Measurements from ENCODE around the gene ATP11A.

DNA sequence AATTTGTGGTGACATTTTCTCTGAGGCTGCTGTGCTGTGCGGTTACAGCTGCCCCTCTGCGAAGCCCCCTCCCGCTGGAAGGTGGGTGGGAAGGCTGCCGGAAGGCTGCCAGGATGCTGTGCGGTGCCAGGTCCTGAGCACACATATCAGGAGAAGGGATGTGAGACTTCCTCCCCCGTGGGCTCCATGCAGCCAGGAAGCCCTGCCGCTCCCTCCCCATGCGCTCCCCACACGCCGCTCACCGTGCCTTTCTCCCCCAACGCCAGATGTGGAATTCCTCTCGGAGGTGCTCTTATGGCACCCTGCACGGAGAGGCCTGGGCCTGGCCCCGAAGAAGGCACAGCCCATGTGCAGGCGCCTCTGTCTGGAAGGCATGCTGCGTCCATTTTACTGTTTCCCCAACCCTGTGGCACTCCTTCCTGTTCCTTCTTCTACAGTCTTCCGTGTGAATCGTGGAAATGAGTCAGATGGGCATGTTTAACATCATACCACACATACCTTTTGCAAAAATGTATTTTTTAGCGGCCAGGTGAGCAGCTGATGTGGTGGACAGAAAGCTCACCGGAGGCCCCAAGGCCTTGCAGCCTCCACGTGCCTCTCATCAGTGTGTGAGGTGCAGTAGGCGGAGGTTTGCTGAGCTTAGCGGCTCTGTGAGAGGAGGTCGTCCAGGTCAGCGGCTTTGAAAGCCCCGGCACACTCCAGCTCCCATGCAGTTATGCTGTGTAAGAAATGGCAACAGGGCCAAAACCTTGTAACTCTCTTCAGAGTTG, 88.0 kb downstream of the ATP11A start:
- TF ChIP-seq POLR2A (IDR thresholded peaks at IDR 0.05) (no peak), POLR2AphosphoS5 (IDR thresholded peaks at IDR 0.05) (no peak)
- TF ChIP-seq, protein P1, sequence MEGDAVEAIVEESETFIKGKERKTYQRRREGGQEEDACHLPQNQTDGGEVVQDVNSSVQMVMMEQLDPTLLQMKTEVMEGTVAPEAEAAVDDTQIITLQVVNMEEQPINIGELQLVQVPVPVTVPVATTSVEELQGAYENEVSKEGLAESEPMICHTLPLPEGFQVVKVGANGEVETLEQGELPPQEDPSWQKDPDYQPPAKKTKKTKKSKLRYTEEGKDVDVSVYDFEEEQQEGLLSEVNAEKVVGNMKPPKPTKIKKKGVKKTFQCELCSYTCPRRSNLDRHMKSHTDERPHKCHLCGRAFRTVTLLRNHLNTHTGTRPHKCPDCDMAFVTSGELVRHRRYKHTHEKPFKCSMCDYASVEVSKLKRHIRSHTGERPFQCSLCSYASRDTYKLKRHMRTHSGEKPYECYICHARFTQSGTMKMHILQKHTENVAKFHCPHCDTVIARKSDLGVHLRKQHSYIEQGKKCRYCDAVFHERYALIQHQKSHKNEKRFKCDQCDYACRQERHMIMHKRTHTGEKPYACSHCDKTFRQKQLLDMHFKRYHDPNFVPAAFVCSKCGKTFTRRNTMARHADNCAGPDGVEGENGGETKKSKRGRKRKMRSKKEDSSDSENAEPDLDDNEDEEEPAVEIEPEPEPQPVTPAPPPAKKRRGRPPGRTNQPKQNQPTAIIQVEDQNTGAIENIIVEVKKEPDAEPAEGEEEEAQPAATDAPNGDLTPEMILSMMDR (IDR thresholded peaks at IDR 0.05): no peak
